ENCODE data around the gene GHRHR.

The GHRHR gene

GRCh38 chr7:30968747-30969603 is 5.2 kb downstream of the GHRHR start:
- DNase-seq (ENCODE audit: low read depth), result no peak

DNA sequence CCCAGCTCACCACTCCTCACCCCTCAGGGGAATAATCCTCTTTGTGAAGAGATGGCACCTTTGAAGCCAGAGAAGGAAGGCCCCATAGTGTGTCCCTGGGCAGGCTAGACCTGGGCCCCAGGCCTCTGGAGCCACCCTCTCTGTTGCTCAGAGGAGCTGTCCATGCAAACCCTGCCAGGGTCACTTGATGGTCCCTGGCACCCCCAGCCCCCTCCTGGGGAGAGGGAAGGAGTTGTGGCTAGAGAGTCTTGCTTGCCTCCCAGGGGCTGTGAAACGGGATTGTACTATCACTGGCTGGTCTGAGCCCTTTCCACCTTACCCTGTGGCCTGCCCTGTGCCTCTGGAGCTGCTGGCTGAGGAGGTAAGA is 5.8 kb downstream of the GHRHR start:
- no peak for DNase-seq (ENCODE audit: low read depth)

GRCh38 chr7:30970074-30970473 is 6.3 kb downstream of the GHRHR start:
- no peak for DNase-seq (ENCODE audit: low read depth)

- DNase-seq (ENCODE audit: low read depth), result no peak
Observed at GRCh38 chr7:30970594-30971094, 6.9 kb downstream of the GHRHR start.

DNA sequence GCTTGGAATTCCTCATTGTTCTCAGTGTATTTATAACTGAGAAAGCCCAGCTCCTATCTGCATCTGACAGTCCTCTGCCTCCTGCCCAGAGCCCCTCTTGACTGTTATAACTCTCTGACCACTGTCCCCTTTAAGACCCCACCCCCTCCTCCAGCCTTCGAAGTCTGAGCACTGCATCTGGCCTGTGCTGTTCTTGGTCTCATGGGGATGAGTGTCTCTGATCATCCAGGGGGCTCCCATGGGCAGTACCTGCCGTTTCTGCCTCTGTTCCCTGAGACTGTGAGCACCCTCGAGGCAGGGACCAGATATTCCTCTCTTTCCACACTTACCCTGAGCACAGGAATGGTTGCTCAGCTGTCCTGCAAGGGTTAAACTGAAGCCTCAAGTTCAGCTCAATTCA is 7.7 kb downstream of the GHRHR start:
- no peak for DNase-seq (ENCODE audit: low read depth)

- no peak for DNase-seq (ENCODE audit: low read depth)
Observed at GRCh38 chr7:30971840-30972563, 8.2 kb downstream of the GHRHR start.

DNA sequence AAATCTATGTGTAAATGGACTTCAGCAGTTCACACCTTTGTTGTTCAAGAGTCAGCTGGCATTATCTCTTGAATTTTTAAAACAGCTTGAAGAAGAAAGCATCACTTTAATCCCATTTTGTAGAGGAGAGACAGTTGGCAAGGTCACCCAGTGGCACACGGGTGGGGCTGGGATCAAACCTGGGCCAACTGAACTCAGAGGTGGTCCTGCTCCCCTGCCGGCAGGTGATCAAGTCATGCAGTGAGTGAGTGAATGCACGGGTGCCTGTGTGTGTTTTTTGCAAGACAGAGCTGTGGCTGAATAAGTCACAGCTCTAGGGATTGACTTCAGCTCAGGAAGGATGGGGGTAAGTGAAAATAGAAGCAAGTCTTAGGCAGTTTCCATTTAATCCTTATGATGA is 9.5 kb downstream of the GHRHR start:
- DNase-seq (ENCODE audit: low read depth), result no peak

DNA sequence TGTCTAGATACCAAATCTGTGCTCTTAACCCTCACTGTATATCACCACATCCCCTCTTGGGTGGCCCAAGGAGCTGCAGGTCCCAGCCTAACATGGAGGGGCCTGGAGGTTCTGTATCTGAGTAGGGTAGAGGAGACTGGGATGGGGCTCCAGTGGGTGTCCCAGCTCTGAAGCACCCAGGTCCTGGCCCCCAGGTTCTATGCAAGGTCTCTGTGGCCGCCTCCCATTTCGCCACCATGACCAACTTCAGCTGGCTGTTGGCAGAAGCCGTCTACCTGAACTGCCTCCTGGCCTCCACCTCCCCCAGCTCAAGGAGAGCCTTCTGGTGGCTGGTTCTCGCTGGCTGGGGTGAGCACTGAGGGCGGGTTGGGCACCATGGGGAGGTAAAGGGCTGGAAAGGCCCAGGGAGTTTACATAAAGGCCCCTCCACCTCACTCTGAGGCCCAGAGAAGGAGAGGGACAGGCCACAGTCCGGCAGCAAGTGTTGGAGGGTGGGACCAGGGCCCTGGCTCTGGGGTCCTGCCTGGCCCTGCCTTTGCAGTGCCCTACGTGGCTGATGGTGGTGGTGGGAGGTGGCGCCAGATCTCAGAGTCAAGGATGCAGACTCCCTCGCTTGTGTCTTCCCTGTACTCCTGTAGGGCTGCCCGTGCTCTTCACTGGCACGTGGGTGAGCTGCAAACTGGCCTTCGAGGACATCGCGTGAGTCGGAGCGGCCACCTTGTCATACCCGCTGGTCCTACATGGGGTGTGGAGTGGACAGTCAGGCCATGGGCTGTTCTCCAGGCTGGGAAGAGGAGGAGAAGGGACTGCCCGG is 10.2 kb downstream of the GHRHR start:
- no peak for DNase-seq (ENCODE audit: low read depth)

DNA sequence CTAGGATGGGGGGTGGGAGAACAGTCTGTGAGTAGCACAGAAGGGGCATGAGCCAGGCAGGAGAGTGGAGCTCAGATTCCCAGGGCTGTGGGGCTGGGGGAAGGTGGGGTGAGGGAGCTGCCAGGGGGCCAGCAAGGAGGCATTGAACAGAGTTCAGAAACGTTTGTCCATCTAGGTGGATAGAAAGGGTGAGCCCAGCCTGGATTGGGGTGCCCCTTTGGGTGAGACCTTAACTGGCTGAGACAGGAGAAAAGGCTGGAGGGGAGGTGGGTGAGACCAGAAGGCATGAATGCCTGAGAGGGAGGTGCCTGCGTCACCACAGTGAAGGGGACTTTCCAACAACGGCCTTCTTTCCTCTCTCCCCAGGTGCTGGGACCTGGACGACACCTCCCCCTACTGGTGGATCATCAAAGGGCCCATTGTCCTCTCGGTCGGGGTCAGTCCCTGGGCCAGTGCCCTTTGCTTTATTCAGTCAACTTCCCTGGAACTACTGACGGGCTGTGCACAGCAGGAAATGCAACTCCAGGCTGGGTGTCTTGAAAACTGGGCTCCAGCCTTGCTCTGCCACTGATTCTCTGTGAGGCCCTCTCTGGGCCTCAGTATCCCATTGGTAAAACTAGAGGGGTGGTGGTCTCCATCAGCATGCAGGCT is 11.0 kb downstream of the GHRHR start:
- no peak for DNase-seq (ENCODE audit: low read depth)

DNA sequence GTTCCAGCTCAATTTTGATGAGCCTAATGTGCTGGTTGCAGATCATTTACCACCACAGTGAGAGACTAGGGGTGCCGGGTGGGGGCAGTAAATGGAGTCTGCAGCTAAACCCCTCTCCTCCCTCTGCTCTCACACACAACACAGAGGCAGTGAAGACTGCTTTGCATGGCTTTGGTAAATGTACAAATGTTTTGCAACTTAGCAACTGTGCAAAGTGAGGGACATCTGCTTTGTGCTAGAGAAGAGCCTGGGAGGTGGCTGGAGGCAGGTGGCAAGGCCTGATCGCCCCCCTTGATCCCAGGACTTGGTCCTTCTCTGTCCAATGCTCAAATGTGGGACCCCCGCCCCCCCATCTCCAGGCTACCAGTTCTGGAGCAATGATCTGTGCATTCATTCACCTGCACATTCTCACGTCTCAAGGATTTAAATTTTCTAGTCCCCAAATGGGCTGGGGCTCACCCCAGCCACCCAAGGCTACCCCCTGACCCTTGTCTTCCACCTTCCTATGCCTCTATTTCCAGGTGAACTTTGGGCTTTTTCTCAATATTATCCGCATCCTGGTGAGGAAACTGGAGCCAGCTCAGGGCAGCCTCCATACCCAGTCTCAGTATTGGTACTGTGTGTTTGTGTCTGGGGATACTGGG is 11.6 kb downstream of the GHRHR start:
- DNase-seq (ENCODE audit: low read depth), result no peak

- DNase-seq (ENCODE audit: low read depth), result no peak
Observed at GRCh38 chr7:30976381-30976780, 12.6 kb downstream of the GHRHR start.

DNA sequence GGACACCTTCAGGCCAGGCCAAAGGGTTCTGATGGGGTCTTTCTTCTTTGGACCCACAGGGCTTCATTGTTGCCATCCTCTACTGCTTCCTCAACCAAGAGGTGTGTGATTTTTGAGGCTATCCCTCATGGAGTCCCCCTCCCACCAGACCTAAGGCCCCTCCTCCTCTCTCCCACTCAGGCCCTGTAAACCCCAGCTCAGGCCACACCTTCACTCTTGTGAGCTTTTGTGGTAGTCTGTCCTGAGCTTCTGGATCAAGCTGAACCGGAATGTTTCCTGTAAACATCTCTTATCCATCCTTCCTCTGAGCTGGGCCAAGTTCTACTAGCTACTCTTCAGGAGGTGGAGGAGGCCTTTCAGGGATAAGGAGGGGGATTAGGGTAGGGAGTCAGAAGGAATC is 13.5 kb downstream of the GHRHR start:
- no peak for DNase-seq (ENCODE audit: low read depth)

- no peak for DNase-seq (ENCODE audit: low read depth)
Observed at GRCh38 chr7:30977896-30978564, 14.3 kb downstream of the GHRHR start.

DNA sequence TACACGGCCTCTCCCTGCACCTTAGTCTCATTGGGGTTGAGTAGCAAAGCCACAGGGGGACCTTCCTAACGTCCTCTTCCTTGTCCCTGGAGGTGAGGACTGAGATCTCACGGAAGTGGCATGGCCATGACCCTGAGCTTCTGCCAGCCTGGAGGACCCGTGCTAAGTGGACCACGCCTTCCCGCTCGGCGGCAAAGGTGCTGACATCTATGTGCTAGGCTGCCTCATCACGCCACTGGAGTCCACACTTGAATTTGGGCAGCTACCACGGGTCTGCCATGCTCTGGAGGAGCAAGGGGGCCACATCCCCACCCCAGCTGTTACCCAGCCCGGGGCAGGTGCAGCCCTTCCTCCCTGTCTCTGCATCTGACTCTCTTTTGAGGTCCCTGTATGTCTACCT is 15.3 kb downstream of the GHRHR start:
- no peak for DNase-seq (ENCODE audit: low read depth)

- no peak for DNase-seq (ENCODE audit: low read depth)
Observed at GRCh38 chr7:30980194-30980593, 16.4 kb downstream of the GHRHR start.

- no peak for DNase-seq (ENCODE audit: low read depth)
Observed at GRCh38 chr7:30980751-30981150, 17.0 kb downstream of the GHRHR start.

GRCh38 chr7:30983042-30983913 is 19.5 kb downstream of the GHRHR start:
- peak; percentile 66 for DNase-seq (ENCODE audit: low read depth)

GRCh38 chr7:30983914-30984247 is 20.1 kb downstream of the GHRHR start:
- DNase-seq (ENCODE audit: low read depth), result no peak

- DNase-seq (ENCODE audit: low read depth), result no peak
Observed at GRCh38 chr7:30984359-30985107, 20.8 kb downstream of the GHRHR start.

Measured in stimulated activated CD8-positive, alpha-beta memory T cell treated with anti-CD3 and anti-CD28 coated beads, Interleukin-7, amount 100 ng/mL, for 24 hours (primary cell).